Epithelial cell of proximal tubule (primary cell): ENCODE results near the gene FSD2. TPM values are rescaled to one million over a fixed set of nuclear protein-coding genes. Genes with fewer than 3 reads are reported as not detected.
"Not testable (repeated sequence)": the region's sequence is repeated elsewhere in the genome, so short reads cannot be mapped to it uniquely, and the experiment has no call there.

Source experiments
- DNase-seq: peaks from one replicate; pipeline ENCODE4 v3.0.0-alpha.2; 2011; ENCODE audit warnings: low read depth
- H3K4me3 ChIP-seq: 2 replicates; pipeline ENCODE4 v1.5.1; 2011; ENCODE audit warnings: low read depth, mild to moderate bottlenecking, low read length
- CTCF ChIP-seq: conservative IDR thresholded peaks from 2 replicates; pipeline ENCODE4 v1.5.1; 2012; ENCODE audit warnings: low read depth, mild to moderate bottlenecking, low read length
- total RNA-seq: library from RNA; depleted of rRNA; stranded (reverse); fragments of >200 nt; gene quantifications from 2 replicates; pipeline ENCODE4 v1.2.3, GENCODE V29; 2015

FSD2 gene
- total RNA-seq, 1 donor from 2014 or later, result not detected

- DNase-seq, result no peak
- no peak for TF ChIP-seq CTCF
- H3K4me3 ChIP-seq, result peak overlapping the region; percentile 7
Observed at GRCh38 chr15:82831894-82832600, 26.2 kb upstream of the FSD2 start.

GRCh38 chr15:82830427-82831173, 24.7 kb upstream of the FSD2 start:
- no peak overlapping the region for H3K4me3 ChIP-seq
- no peak for TF ChIP-seq CTCF
- DNase-seq, result no peak

GRCh38 chr15:82829234-82829633, 23.4 kb upstream of the FSD2 start:
- no peak for TF ChIP-seq CTCF
- H3K4me3 ChIP-seq, result no peak overlapping the region
- DNase-seq, result no peak

GRCh38 chr15:82828075-82828474, 22.2 kb upstream of the FSD2 start:
- no peak for TF ChIP-seq CTCF
- DNase-seq, result peak; percentile 96
- H3K4me3 ChIP-seq, result no peak overlapping the region

GRCh38 chr15:82823049-82823448, 17.2 kb upstream of the FSD2 start:
- no peak for TF ChIP-seq CTCF
- DNase-seq, result no peak

GRCh38 chr15:82821851-82822250, 16.0 kb upstream of the FSD2 start:
- H3K4me3 ChIP-seq, DNase-seq: not testable (repeated sequence)

More at GRCh38 chr15:82823049-82823448, 17.2 kb upstream of the FSD2 start:
- no peak overlapping the region for H3K4me3 ChIP-seq

- DNase-seq, result peak; percentile 74
Observed at GRCh38 chr15:82821396-82821795, 15.5 kb upstream of the FSD2 start.

GRCh38 chr15:82820128-82820527, 14.3 kb upstream of the FSD2 start:
- no peak overlapping the region for H3K4me3 ChIP-seq
- TF ChIP-seq CTCF, result no peak

More at GRCh38 chr15:82821396-82821795, 15.5 kb upstream of the FSD2 start:
- H3K4me3 ChIP-seq, result not testable (repeated sequence)

More at GRCh38 chr15:82820128-82820527, 14.3 kb upstream of the FSD2 start:
- DNase-seq, result no peak
